ENCODE results near the gene FOXB1.
A peak's percentile ranks its signal among the peaks of the same experiment; 100 is the strongest.

The FOXB1 gene

GRCh38 chr15:60004009-60004845 lies at the start of gene FOXB1:
Gene FOXB1, plus strand, starts transcription at chr15:60004311. Its CDS starts 653 bp downstream, at chr15:60004964.
- peak; percentile 64 for DNase-seq

GRCh38 chr15:59958288-59958687 lies 45.8 kb upstream of the FOXB1 start:
- no peak for DNase-seq

GRCh38 chr15:59960318-59960717 lies 43.8 kb upstream of the FOXB1 start:
- DNase-seq, result no peak

GRCh38 chr15:59963322-59963721 lies 40.8 kb upstream of the FOXB1 start:
- DNase-seq, result no peak

- DNase-seq, result no peak
These were observed 40.2 kb upstream of the FOXB1 start for GRCh38 chr15:59963925-59964324.

- no peak for DNase-seq
These were observed 38.4 kb upstream of the FOXB1 start for GRCh38 chr15:59965741-59966140.

- no peak for DNase-seq
These were observed 37.8 kb upstream of the FOXB1 start for GRCh38 chr15:59966262-59966661.

GRCh38 chr15:59968314-59968713 lies 35.8 kb upstream of the FOXB1 start:
- DNase-seq, result no peak

GRCh38 chr15:59972241-59972640 lies 31.9 kb upstream of the FOXB1 start:
- DNase-seq, result no peak

- DNase-seq, result no peak
These were observed 27.4 kb upstream of the FOXB1 start for GRCh38 chr15:59976480-59977271.

GRCh38 chr15:59991834-59992233 lies 12.3 kb upstream of the FOXB1 start:
- no peak for DNase-seq

GRCh38 chr15:59993041-59993750 lies 10.9 kb upstream of the FOXB1 start:
- no peak for DNase-seq

GRCh38 chr15:59993950-59994401 lies 10.1 kb upstream of the FOXB1 start:
- DNase-seq, result no peak

- no peak for DNase-seq
These were observed 9.6 kb upstream of the FOXB1 start for GRCh38 chr15:59994526-59994887.

GRCh38 chr15:59994888-59995557 lies 9.1 kb upstream of the FOXB1 start:
- DNase-seq, result no peak

GRCh38 chr15:59995568-59996297 lies 8.4 kb upstream of the FOXB1 start:
- no peak for DNase-seq

- no peak for DNase-seq
These were observed 7.6 kb upstream of the FOXB1 start for GRCh38 chr15:59996298-59997041.

GRCh38 chr15:59997070-59997701 lies 6.9 kb upstream of the FOXB1 start:
- DNase-seq, result peak; percentile 17

- peak; percentile 34 for DNase-seq
These were observed 5.7 kb upstream of the FOXB1 start for GRCh38 chr15:59998305-59998949.

GRCh38 chr15:59998950-59999611 lies 5.0 kb upstream of the FOXB1 start:
- no peak for DNase-seq

Data from NCI-H2227 treated with DMSO at 0.1 percent for 48 hours (cell line).